Stimulated activated CD8-positive, alpha-beta memory T cell treated with anti-CD3 and anti-CD28 coated beads, Interleukin-15, amount 100 ng/mL, for 48 hours (primary cell): ENCODE data around the gene CENPU.
"Not testable (repeated sequence)": the region's sequence is repeated elsewhere in the genome, so short reads cannot be mapped to it uniquely, and the experiment has no call there.

ENCODE experiments used
- DNase-seq, 2 donors: peaks; one replicate each; pipeline ENCODE4 v3.0.0-alpha.2; 2020; ENCODE audit warnings: low read depth in 2 of 2

Gene CENPU

GRCh38 chr4:184666670-184667069 lies 67.2 kb downstream of the CENPU start:
- DNase-seq: no peak

GRCh38 chr4:184664445-184665210 lies 69.3 kb downstream of the CENPU start:
- DNase-seq: no peak

GRCh38 chr4:184662236-184662635 lies 71.7 kb downstream of the CENPU start:
- no peak for DNase-seq

GRCh38 chr4:184660978-184661377 lies 72.9 kb downstream of the CENPU start:
- DNase-seq: no peak

GRCh38 chr4:184657820-184658219 lies 76.1 kb downstream of the CENPU start:
- not testable (repeated sequence) for DNase-seq

GRCh38 chr4:184657144-184657543 lies 76.8 kb downstream of the CENPU start:
- no peak for DNase-seq

- DNase-seq: no peak
These were observed 77.7 kb downstream of the CENPU start for GRCh38 chr4:184655889-184656869.

- no peak for DNase-seq
These were observed 80.2 kb downstream of the CENPU start for GRCh38 chr4:184653650-184654049.

GRCh38 chr4:184652681-184653080 lies 81.2 kb downstream of the CENPU start:
- not testable (repeated sequence) for DNase-seq

DNA sequence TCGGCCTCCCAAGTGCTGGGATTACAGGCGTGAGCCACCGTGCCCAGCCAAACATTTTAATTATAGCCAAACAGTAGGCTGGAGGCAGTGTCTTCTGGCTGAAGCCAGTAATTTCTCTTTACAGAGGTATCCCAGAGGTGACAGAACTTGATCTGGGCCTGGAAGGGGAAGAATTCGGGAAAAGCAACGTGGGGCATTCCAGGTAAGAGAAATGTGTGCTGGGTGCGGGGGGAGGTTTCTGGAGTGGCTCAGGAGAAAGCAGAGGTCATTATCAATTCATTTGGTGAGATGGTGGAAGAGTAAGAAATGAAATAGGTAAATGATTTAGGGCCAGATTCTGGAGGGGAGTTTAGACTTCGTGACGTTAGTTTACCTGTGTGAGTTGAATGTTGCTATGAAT lies 82.0 kb downstream of the CENPU start:
- no peak for DNase-seq

DNA sequence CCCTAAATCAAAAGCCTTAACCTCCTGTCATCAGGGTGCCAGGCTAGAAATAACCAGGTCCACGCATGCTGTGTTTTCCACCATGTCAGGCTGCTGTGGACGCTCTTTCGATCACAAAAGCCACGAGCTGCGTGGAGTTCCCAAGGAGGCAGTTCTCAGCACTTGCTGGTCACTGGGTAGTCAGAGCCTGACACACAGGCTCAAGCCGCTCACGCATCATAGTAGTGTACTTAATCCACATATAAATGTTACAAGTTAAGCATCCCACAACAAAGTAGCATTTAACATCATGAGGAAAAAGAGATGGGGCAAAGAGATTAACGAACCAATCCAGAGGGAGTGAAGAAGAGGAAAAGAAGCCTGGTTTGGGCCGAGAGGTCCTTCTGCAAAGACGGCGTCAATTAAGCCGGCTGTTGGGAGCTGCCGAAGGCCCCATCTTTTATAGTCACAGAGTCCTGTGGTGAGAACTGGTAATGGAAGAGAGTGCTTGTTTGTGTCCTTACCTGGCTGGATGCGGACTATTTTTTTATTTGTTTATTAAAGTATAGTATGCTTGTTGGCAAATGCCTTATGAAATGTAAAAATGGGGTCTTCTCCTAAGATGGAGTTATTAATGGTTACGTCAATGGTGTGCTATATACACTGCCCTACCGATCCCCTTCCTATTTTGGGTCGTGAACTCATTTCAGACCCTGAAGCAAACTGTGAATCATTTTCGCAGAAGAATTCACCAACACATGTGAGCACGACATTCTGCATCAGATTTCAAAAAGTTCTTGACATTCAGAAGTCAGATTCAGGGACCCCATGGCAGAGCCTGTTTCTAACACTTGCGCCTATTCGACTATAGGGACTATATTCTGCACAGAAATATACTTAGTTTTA lies 83.7 kb downstream of the CENPU start:
- no peak for DNase-seq

DNA sequence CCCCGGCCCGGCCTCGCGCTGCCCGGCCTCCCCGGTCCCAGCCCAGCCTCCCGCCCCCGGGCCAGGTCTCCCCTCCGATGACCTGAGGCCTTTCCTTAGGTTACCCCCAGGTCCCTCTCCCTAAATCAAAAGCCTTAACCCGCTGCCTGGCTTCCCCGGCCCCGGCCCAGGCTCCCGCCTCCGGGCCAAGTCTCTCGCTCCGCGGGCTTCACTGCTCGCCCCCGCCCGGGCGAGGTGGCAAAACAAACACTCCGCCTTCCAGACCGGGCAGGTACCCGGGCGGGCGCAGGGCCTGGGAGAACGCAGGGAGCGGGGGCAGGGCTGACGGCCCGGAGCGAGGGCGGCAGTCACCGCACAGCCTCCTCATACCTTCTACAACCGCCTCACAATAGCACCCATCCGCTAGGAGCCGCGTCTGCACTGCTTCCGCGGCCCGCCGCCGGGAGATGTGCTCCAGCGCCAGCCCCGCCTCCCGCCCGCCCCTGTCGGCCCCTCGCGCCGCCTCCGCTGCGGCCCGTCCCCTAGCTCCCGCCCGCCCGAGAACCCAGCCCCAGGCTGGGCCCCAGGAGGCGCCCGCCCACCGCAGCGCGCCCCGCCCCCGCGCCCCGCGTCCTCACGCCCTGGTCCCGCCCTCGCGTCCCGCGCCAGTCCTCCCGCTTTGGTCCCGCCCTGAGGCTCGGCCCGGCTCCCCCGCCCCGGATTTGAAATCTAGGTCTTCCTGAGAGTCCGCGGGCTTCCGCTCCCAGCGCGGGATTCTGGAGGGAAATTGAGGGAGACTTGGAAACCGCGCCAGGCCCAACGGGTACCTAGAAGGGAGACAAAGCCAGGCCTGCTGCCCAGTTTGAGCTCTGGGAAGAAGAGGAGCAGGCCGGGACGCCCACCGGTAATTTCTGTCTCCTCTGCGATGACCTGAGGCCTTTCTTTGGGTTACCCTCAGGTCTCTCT lies 84.6 kb downstream of the CENPU start, which contains the start of the genes CASP3 and PRIMPOL:
Gene CASP3, minus strand, starts transcription at position 422 of the 945 bp plus-strand sequence. CDS start 10,994 bp downstream, outside the sequence.
Gene PRIMPOL, plus strand, starts transcription at position 713 of the 945 bp plus-strand sequence. CDS start 7,403 bp downstream, outside the sequence.
- peak; percentile 96 to 97 for DNase-seq

GRCh38 chr4:184648313-184649025 lies 85.4 kb downstream of the CENPU start:
- DNase-seq: peak; percentile 21 to 41

GRCh38 chr4:184648054-184648312 lies 85.9 kb downstream of the CENPU start:
- DNase-seq: no peak

DNA sequence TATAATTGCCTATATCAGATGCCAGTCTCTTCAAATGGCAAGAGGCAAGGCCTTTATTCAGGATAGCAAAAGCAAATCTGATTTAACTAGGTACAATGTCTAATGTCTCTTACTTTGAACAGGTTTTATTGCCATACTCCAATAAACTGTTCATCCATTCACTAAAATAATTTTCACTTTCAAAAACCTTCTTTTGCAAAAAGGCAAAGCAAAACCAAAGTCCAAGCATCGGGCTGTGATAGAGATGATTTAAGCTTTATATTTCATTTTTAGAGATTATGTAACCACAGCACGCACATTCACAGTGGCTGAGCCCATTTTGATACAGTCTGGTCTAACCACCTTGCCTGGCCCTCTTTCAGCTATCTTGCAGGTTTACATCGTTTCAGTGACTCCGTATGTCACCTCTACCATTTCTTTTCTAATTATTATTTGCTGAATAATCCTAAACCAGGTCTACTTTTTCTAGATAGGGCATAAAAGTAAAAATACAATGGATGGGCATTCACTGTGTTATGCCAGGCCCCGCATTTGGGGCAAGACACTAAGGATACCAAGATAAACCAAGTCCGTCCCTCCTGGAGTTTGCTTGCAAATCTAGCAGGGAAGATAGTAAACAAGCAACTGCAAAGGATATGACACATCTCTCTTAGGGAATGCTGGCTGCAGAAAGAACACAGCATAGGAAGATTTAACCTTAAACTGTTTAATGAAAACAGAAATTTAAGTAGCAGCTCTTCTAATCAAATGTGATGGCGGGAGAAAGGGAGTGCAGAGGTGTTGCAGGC lies 86.4 kb downstream of the CENPU start:
- DNase-seq: no peak

GRCh38 chr4:184645904-184646610 lies 87.8 kb downstream of the CENPU start:
- DNase-seq: no peak

GRCh38 chr4:184644553-184645307 lies 89.2 kb downstream of the CENPU start:
- no peak for DNase-seq
